ENCODE data around the gene TMEM272.

Gene TMEM272

GRCh38 chr13:51785712-51786424, 59.1 kb downstream of the TMEM272 start:
- H3K4me3 ChIP-seq (ENCODE audit: insufficient read depth, low read length, poor library complexity, severe bottlenecking) = no peak overlapping the region
- no peaks in the 10 kb centered on the region for H3K27me3 ChIP-seq (ENCODE audit: low read length)
- no peaks in the 10 kb centered on the region for H3K36me3 ChIP-seq (ENCODE audit: low read length)
- no peak overlapping the region for H3K4me2 ChIP-seq (ENCODE audit: low read depth, low read length, poor library complexity, severe bottlenecking)
- H2AFZ ChIP-seq (ENCODE audit: low read depth, low read length, severe bottlenecking) = no peak overlapping the region
- TF ChIP-seq CTCF (IDR thresholded peaks at IDR 0.05; ENCODE audit: insufficient read depth, low read length, poor library complexity, severe bottlenecking) = no peak
- no peak for TF ChIP-seq EZH2phosphoT487 (conservative IDR thresholded peaks at IDR 0.05; ENCODE audit: low read length)
- no peaks in the 10 kb centered on the region for H3K9me3 ChIP-seq (ENCODE audit: insufficient read depth, low read length)
- no peaks in the 10 kb centered on the region for H3F3A ChIP-seq (ENCODE audit: insufficient read depth)
- no peak overlapping the region for H3K27ac ChIP-seq (ENCODE audit: low read depth, low read length)
- no peaks in the 10 kb centered on the region for H4K20me1 ChIP-seq (ENCODE audit: low read depth, low read length)
- H3K79me2 ChIP-seq (ENCODE audit: insufficient read depth, low read length) = no peaks in the 10 kb centered on the region
- no peaks in the 10 kb centered on the region for H3K9me2 ChIP-seq (replicated peaks; ENCODE audit: insufficient read depth, low read length)
- H3K9ac ChIP-seq (ENCODE audit: low read length) = no peak overlapping the region

GRCh38 chr13:51784097-51784496, 60.9 kb downstream of the TMEM272 start:
- H2AFZ ChIP-seq (ENCODE audit: low read depth, low read length, severe bottlenecking) = no peak overlapping the region
- no peaks in the 10 kb centered on the region for H3K36me3 ChIP-seq (ENCODE audit: low read length)
- no peak overlapping the region for H3K9ac ChIP-seq (ENCODE audit: low read length)
- no peak overlapping the region for H3K27ac ChIP-seq (ENCODE audit: low read depth, low read length)
- TF ChIP-seq CTCF (IDR thresholded peaks at IDR 0.05; ENCODE audit: insufficient read depth, low read length, poor library complexity, severe bottlenecking) = no peak
- TF ChIP-seq EZH2phosphoT487 (conservative IDR thresholded peaks at IDR 0.05; ENCODE audit: low read length) = no peak
- H3K4me2 ChIP-seq (ENCODE audit: low read depth, low read length, poor library complexity, severe bottlenecking) = no peak overlapping the region
- no peaks in the 10 kb centered on the region for H3F3A ChIP-seq (ENCODE audit: insufficient read depth)
- no peaks in the 10 kb centered on the region for H3K79me2 ChIP-seq (ENCODE audit: insufficient read depth, low read length)
- no peaks in the 10 kb centered on the region for H4K20me1 ChIP-seq (ENCODE audit: low read depth, low read length)
- H3K9me2 ChIP-seq (replicated peaks; ENCODE audit: insufficient read depth, low read length) = no peaks in the 10 kb centered on the region
- H3K9me3 ChIP-seq (ENCODE audit: insufficient read depth, low read length) = no peaks in the 10 kb centered on the region
- H3K4me3 ChIP-seq (ENCODE audit: insufficient read depth, low read length, poor library complexity, severe bottlenecking) = no peak overlapping the region
- H3K27me3 ChIP-seq (ENCODE audit: low read length) = no peaks in the 10 kb centered on the region

- no peak overlapping the region for H3K4me3 ChIP-seq (ENCODE audit: insufficient read depth, low read length, poor library complexity, severe bottlenecking)
- H3F3A ChIP-seq (ENCODE audit: insufficient read depth) = no peaks in the 10 kb centered on the region
- TF ChIP-seq CTCF (IDR thresholded peaks at IDR 0.05; ENCODE audit: insufficient read depth, low read length, poor library complexity, severe bottlenecking) (no peak), EZH2phosphoT487 (conservative IDR thresholded peaks at IDR 0.05; ENCODE audit: low read length) (no peak)
- no peaks in the 10 kb centered on the region for H3K9me3 ChIP-seq (ENCODE audit: insufficient read depth, low read length)
- no peaks in the 10 kb centered on the region for H3K79me2 ChIP-seq (ENCODE audit: insufficient read depth, low read length)
- H3K9me2 ChIP-seq (replicated peaks; ENCODE audit: insufficient read depth, low read length) = no peaks in the 10 kb centered on the region
- H3K27ac ChIP-seq (ENCODE audit: low read depth, low read length) = no peak overlapping the region
- H3K36me3 ChIP-seq (ENCODE audit: low read length) = no peaks in the 10 kb centered on the region
- no peak overlapping the region for H3K4me2 ChIP-seq (ENCODE audit: low read depth, low read length, poor library complexity, severe bottlenecking)
- no peak overlapping the region for H2AFZ ChIP-seq (ENCODE audit: low read depth, low read length, severe bottlenecking)
- no peaks in the 10 kb centered on the region for H3K27me3 ChIP-seq (ENCODE audit: low read length)
- no peak overlapping the region for H3K9ac ChIP-seq (ENCODE audit: low read length)
- H4K20me1 ChIP-seq (ENCODE audit: low read depth, low read length) = no peaks in the 10 kb centered on the region
Observed at GRCh38 chr13:51783428-51784094, 61.4 kb downstream of the TMEM272 start.
